Kidney (tissue), 14 donors: ENCODE data around the gene ABT1. TPM values are rescaled to one million over a fixed set of nuclear protein-coding genes. Genes with fewer than 3 reads are reported as not detected.

Experiments
- DNase-seq, 5 donors: peaks; one replicate each; pipeline ENCODE4 v3.0.0-alpha.2; 2013 to 2020
- FAIRE-seq: peaks from 2 replicates; lab custom pipeline; 2012; peaks lifted over from hg19 to GRCh38; lab: Jason Lieb, UNC
- H3K27ac ChIP-seq, 2 donors: one replicate each; pipeline ENCODE4 v1.7.0; 2013; ENCODE audit warnings: low read depth in 2 of 2, low read length in 2 of 2, inconsistent platforms in 1 of 2
- H3K27me3 ChIP-seq: one replicate; pipeline ENCODE4 v1.7.1; 2013; ENCODE audit warnings: low read length, inconsistent platforms; ENCODE audit not compliant: control insufficient read depth, insufficient read depth
- H3K36me3 ChIP-seq, 3 donors: one replicate each; pipeline versions ENCODE4 v1.7.0 to v1.7.1; 2013; ENCODE audit warnings: low read length in 3 of 3, control low read depth in 1 of 3, inconsistent platforms in 1 of 3; ENCODE audit not compliant: insufficient read depth in 3 of 3, control insufficient read depth in 2 of 3
- H3K4me1 ChIP-seq, 3 donors: one replicate each; pipeline versions ENCODE4 v1.7.0 to v1.7.1; 2013; ENCODE audit warnings: low read length in 3 of 3, inconsistent platforms in 1 of 3, low read depth in 1 of 3; ENCODE audit not compliant: control insufficient read depth in 2 of 3, insufficient read depth in 2 of 3
- H3K4me3 ChIP-seq, 3 donors: one replicate each; pipeline versions ENCODE4 v1.7.0 to v1.8.1; 2013; ENCODE audit warnings: low read length in 3 of 3, control low read depth in 1 of 3, inconsistent platforms in 1 of 3
- H3K9ac ChIP-seq, 3 donors: one replicate each; pipeline versions ENCODE4 v1.7.0 to v1.7.1; 2013; ENCODE audit warnings: low read length in 3 of 3, control low read depth in 1 of 3, inconsistent platforms in 1 of 3
- H3K9me3 ChIP-seq, 3 donors: one replicate each; pipeline versions ENCODE4 v1.7.0 to v1.7.1; 2013; ENCODE audit warnings: low read length in 3 of 3, control low read depth in 1 of 3, inconsistent platforms in 1 of 3; ENCODE audit not compliant: control insufficient read depth in 2 of 3, insufficient read depth in 1 of 3
- intact Hi-C: fragments of 100-400 bp; cut with DNase I; formaldehyde crosslinking; loops from one replicate; pipeline ENCODE4 v1.11.1; 2022
- polyA plus RNA-seq: library from polyadenylated mRNA; stranded (reverse); fragments of 350-450 nt; fragmentation: Illumina TruSeq; extraction: RNeasy Lipid Tissue Mini Kit (QIAGEN cat#74804); gene quantifications from one replicate; pipeline ENCODE4 v1.2.3, GENCODE V29; 2014; ENCODE audit warnings: low read depth, low replicate concordance; ENCODE audit not compliant: insufficient read depth
- total RNA-seq: library from RNA; stranded (reverse); fragmentation: NEBNext Ultra II Directional; extraction: Animal tissue kit (Norgen Biotek cat#: 25700); gene quantifications from one replicate; pipeline ENCODE4 v1.2.1, GENCODE V29; 2021
- TF ChIP-seq, protein P1 (sequence below): IDR thresholded peaks from 3 replicates; pipeline ENCODE4 v1.5.1; 2012; ENCODE audit warnings: mild to moderate bottlenecking, moderate library complexity, borderline replicate concordance; ENCODE audit not compliant: insufficient read depth; ENCODE audit errors: extremely low read depth
- donor health status: control.
- donor health status: control.
- donor health status: control.
- donor health status: control.
- donor health status: control.
- donor health status: DM: yes; HTN: yes; CAD: no.
- donor health status: Normal renal cell carcinoma (clear cell type).

ABT1 gene
- total and polyA plus RNA-seq, 2 donors from 2014 or later, result 11.3 to 14.0 TPM

GRCh38 chr6:26576407-26576843 is 20.3 kb upstream of the ABT1 start:
- intact Hi-C loops, result loop anchor here (10.0 kb wide), 1 partner anchor 232 kb away; no protein-coding TSS in a partner anchor
- TF ChIP-seq, protein P1, sequence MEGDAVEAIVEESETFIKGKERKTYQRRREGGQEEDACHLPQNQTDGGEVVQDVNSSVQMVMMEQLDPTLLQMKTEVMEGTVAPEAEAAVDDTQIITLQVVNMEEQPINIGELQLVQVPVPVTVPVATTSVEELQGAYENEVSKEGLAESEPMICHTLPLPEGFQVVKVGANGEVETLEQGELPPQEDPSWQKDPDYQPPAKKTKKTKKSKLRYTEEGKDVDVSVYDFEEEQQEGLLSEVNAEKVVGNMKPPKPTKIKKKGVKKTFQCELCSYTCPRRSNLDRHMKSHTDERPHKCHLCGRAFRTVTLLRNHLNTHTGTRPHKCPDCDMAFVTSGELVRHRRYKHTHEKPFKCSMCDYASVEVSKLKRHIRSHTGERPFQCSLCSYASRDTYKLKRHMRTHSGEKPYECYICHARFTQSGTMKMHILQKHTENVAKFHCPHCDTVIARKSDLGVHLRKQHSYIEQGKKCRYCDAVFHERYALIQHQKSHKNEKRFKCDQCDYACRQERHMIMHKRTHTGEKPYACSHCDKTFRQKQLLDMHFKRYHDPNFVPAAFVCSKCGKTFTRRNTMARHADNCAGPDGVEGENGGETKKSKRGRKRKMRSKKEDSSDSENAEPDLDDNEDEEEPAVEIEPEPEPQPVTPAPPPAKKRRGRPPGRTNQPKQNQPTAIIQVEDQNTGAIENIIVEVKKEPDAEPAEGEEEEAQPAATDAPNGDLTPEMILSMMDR, result no peak

DNA sequence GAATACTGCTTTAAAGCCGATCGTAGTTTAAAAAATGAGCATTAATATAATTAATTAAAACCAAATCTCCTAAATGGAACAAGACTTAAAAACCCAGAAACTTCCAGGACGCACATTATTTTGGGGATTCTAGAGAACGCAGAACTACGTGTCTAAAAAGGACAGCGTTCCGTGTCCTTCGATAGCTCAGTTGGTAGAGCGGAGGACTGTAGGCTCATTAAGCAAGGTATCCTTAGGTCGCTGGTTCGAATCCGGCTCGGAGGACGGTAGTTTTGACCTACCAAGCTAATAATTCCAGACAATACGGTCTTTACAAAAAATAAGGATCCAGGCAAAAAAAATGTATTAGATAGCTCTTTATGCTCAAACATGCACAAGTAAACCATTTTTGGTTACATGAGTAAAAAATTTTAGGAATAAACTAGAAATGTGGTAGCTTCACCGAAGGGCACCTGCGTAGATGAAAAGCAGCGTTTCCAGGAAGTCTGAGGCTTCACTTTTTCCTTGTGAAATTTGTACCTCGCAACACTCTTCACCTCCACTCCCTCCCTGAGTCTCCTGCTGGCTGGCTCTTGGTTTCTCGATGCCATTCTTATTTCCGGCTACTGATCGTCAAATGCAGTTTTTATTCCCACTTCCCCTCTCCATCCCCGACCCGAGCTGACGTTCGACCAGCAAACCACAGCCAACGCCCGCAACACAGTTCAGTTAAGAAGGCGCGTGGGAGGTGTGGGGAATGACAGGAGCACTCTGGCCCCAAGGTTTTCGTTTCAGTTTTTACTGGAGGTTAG is 19.6 kb upstream of the ABT1 start:
- FAIRE-seq, result no peak
- peaks cover 27% of the 10 kb centered on the region for H3K27me3 ChIP-seq
- no peak overlapping the region for H3K27ac ChIP-seq
- intact Hi-C loops, result loop anchor here (10.0 kb wide), 1 partner anchor 232 kb away; no protein-coding TSS in a partner anchor
- no peak overlapping the region for H3K9ac ChIP-seq
- H3K9me3 ChIP-seq, result peaks cover 0 to 15% (median 2%) of the 10 kb centered on the region in 3 donors
- TF ChIP-seq, protein P1, result no peak
- no peaks in the 10 kb centered on the region for H3K4me1 ChIP-seq
- DNase-seq, result peak in 3 of 5 donors; percentile 42 to 62 (median 57)
- no peaks in the 10 kb centered on the region for H3K36me3 ChIP-seq
- H3K4me3 ChIP-seq, result peak overlapping the region in 1 of 3 donors; percentile 47

More at GRCh38 chr6:26576407-26576843, 20.3 kb upstream of the ABT1 start:
- DNase-seq (no peak), FAIRE-seq (no peak)
- Histone ChIP-seq H3K9me3 (peaks cover 0 to 15% (median 2%) of the 10 kb centered on the region in 3 donors), H3K4me1 (no peaks in the 10 kb centered on the region), H3K9ac (no peak overlapping the region), H3K4me3 (no peak overlapping the region), H3K27ac (no peak overlapping the region), H3K36me3 (no peaks in the 10 kb centered on the region), H3K27me3 (peaks cover 27% of the 10 kb centered on the region)

DNA sequence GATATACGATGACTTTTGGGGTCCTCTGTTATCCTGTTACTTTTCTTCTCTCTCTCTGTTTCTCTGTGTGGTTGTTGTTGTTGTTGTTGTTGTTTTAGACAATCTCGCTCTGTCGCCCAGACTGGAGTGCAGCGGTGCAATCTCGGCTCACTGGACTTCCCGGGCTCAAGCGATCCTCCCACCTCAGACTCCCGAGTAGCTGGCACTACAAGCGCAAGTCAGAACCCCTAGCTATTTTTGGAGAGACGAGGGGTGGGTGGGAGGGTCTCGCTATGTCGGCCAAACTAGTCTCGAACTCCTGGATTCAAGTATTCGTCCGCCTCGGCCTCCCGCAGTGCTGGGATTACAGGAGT is 19.1 kb upstream of the ABT1 start:
- TF ChIP-seq, protein P1, result no peak
- intact Hi-C loops, result loop anchor here (10.0 kb wide), 1 partner anchor 233 kb away; no protein-coding TSS in a partner anchor
- FAIRE-seq (no peak), DNase-seq (no peak)
- Histone ChIP-seq H3K36me3 (no peaks in the 10 kb centered on the region), H3K4me1 (no peaks in the 10 kb centered on the region), H3K9me3 (peaks cover 0 to 15% (median 2%) of the 10 kb centered on the region in 3 donors), H3K9ac (no peak overlapping the region), H3K4me3 (peak overlapping the region in 1 of 3 donors; percentile 47), H3K27me3 (peaks cover 29% of the 10 kb centered on the region), H3K27ac (no peak overlapping the region)
